AG04450 (cell line): Measurements from ENCODE around the gene YBX1. TPM values are rescaled to one million over a fixed set of nuclear protein-coding genes. Genes with fewer than 3 reads are reported as not detected.

ENCODE experiments used
- CTCF ChIA-PET: fragments of 300-600, 350-600 bp; formaldehyde crosslinking; extraction: SDS; loops from one replicate; lab custom pipeline; 2022; ENCODE audit warnings: antibody characterized with exemption, inconsistent platforms; lab: Charles Lee
- POLR2A ChIA-PET: fragments of 350-600 bp; formaldehyde crosslinking; extraction: SDS; loops from one replicate; lab custom pipeline; 2021; ENCODE audit warnings: antibody characterized with exemption, inconsistent platforms; lab: Yijun Ruan, JAX
- DNase-seq: peaks from one replicate; pipeline ENCODE4 v3.0.0-alpha.2; 2011; ENCODE audit warnings: low read depth, low spot score
- H3K27ac ChIP-seq: one replicate; pipeline ENCODE4 v1.5.1; 2012; ENCODE audit warnings: low read depth, low read length, control low read depth
- H3K27me3 ChIP-seq: one replicate; pipeline ENCODE4 v1.6.0; 2012; ENCODE audit warnings: low read length; ENCODE audit not compliant: control insufficient read depth, insufficient read depth
- H3K4me3 ChIP-seq: 2 replicates; pipeline ENCODE4 v1.5.1; 2011; ENCODE audit warnings: mild to moderate bottlenecking, low read depth, low read length, control low read depth
- H3K9me3 ChIP-seq: 2 replicates; pipeline ENCODE4 v1.5.1; 2012; ENCODE audit warnings: low read length; ENCODE audit not compliant: control insufficient read depth, insufficient read depth
- CTCF ChIP-seq: IDR thresholded peaks from 2 replicates; pipeline ENCODE4 v1.5.1; 2011; ENCODE audit warnings: low read depth, low read length, control low read depth, inconsistent platforms
- polyA plus RNA-seq: library from polyadenylated mRNA; depleted of rRNA; stranded (reverse); fragments of >200 nt; gene quantifications from 2 replicates; pipeline ENCODE4 v1.2.3, GENCODE V29; 2011

Gene YBX1
- polyA plus RNA-seq, 1 experiment, result 636 TPM

- Histone ChIP-seq H3K9me3 (no peaks in the 10 kb centered on the region), H3K27me3 (no peaks in the 10 kb centered on the region), H3K27ac (no peak overlapping the region), H3K4me3 (peak overlapping the region; percentile 88)
- DNase-seq, result no peak
- ChIA-PET CTCF (interaction anchor here (1.2 kb wide), 1 partner anchor 511 kb away, joined by 4 read pairs; no protein-coding TSS in a partner anchor), POLR2A (interaction anchor here (3.6 kb wide), 1 partner anchor 82 kb away, joined by 32 read pairs; the partner anchor contains the start of genes C1orf50 and P3H1)
- TF ChIP-seq CTCF, result no peak
Observed at GRCh38 chr1:42684139-42684538, 1.9 kb downstream of the YBX1 start.

- no peak for DNase-seq
- H3K27ac ChIP-seq, result no peak overlapping the region
- H3K27me3 ChIP-seq, result no peaks in the 10 kb centered on the region
- POLR2A ChIA-PET, result no interaction called here
- no peaks in the 10 kb centered on the region for H3K9me3 ChIP-seq
- CTCF ChIA-PET, result no interaction called here
- TF ChIP-seq CTCF, result no peak
- H3K4me3 ChIP-seq, result no peak overlapping the region
Observed at GRCh38 chr1:42686418-42686817, 4.2 kb downstream of the YBX1 start.

- DNase-seq, result no peak
- Histone ChIP-seq H3K4me3 (no peak overlapping the region), H3K27ac (no peak overlapping the region), H3K27me3 (no peaks in the 10 kb centered on the region), H3K9me3 (no peaks in the 10 kb centered on the region)
- no peak for TF ChIP-seq CTCF
- ChIA-PET CTCF (interaction anchor here (1.0 kb wide), 1 partner anchor 8 kb away, joined by 3 read pairs; no protein-coding TSS in a partner anchor), POLR2A (no interaction called here)
Observed at GRCh38 chr1:42689912-42690311, 7.7 kb downstream of the YBX1 start.

GRCh38 chr1:42690477-42691156 is 8.4 kb downstream of the YBX1 start:
- H3K4me3 ChIP-seq, result no peak overlapping the region
- POLR2A ChIA-PET, result interaction anchor here (0.9 kb wide), 1 partner anchor 8 kb away, joined by 3 read pairs; the partner anchor contains the start of gene YBX1
- no peak overlapping the region for H3K27ac ChIP-seq
- H3K9me3 ChIP-seq, result no peaks in the 10 kb centered on the region
- H3K27me3 ChIP-seq, result no peaks in the 10 kb centered on the region
- DNase-seq, result no peak
- CTCF ChIA-PET, result interaction anchor here (0.6 to 1.3 kb wide), 2 partner anchors 73 to 113 kb away, joined by 4 to 5 read pairs; no protein-coding TSS in a partner anchor
- no peak for TF ChIP-seq CTCF

GRCh38 chr1:42691157-42691498 is 8.9 kb downstream of the YBX1 start:
- no peak for DNase-seq
- H3K27me3 ChIP-seq, result no peaks in the 10 kb centered on the region
- ChIA-PET CTCF (interaction anchor here (0.6 to 1.3 kb wide), 3 partner anchors 73 to 113 kb away, joined by 4 to 6 read pairs (median 5); no protein-coding TSS in a partner anchor), POLR2A (interaction anchor here (0.9 to 1.6 kb wide), 1 partner anchor 9 kb away, joined by 3 read pairs; the partner anchor contains the start of gene YBX1)
- H3K9me3 ChIP-seq, result no peaks in the 10 kb centered on the region
- H3K27ac ChIP-seq, result no peak overlapping the region
- no peak overlapping the region for H3K4me3 ChIP-seq
- TF ChIP-seq CTCF, result no peak
